Measurements from ENCODE around the gene GEMIN7. TPM values are rescaled to one million over a fixed set of nuclear protein-coding genes. Genes with fewer than 3 reads are reported as not detected.
"Not testable (repeated sequence)": the region's sequence is repeated elsewhere in the genome, so short reads cannot be mapped to it uniquely, and the experiment has no call there.

GEMIN7 gene
- polyA plus RNA-seq, 1 donor from 2014 or later, result 26.5 TPM

GRCh38 chr19:45117671-45118070, 38.6 kb downstream of the GEMIN7 start:
- peaks cover 30% of the 10 kb centered on the region for H3K79me2 ChIP-seq (replicated peaks; ENCODE audit: insufficient read depth, low read length)
- no peaks in the 10 kb centered on the region for H3K27me3 ChIP-seq (ENCODE audit: insufficient read depth, low read depth, low read length)
- TF ChIP-seq EP300 (conservative IDR thresholded peaks at IDR 0.05; ENCODE audit: poor library complexity, severe bottlenecking) (no peak), MXI1 (conservative IDR thresholded peaks at IDR 0.05; ENCODE audit: poor library complexity, severe bottlenecking) (no peak), CTCF (IDR thresholded peaks at IDR 0.05; ENCODE audit: poor library complexity, severe bottlenecking) (no peak), SMC3 (conservative IDR thresholded peaks at IDR 0.05; ENCODE audit: poor library complexity) (no peak), EZH2 (IDR thresholded peaks at IDR 0.05; ENCODE audit: borderline replicate concordance, insufficient read depth, low read length, poor library complexity, severe bottlenecking) (no peak), POLR2AphosphoS5 (IDR thresholded peaks at IDR 0.05) (no peak), REST (IDR thresholded peaks at IDR 0.05; ENCODE audit: borderline replicate concordance) (no peak), RAD21 (conservative IDR thresholded peaks at IDR 0.05) (no peak), TAF1 (IDR thresholded peaks at IDR 0.05; ENCODE audit: low read depth) (no peak)
- H3F3A ChIP-seq (ENCODE audit: insufficient read depth, low read length, poor library complexity, severe bottlenecking), result no peaks in the 10 kb centered on the region
- no peak overlapping the region for H3K9ac ChIP-seq (ENCODE audit: low read length)
- H3K9me3 ChIP-seq (ENCODE audit: low read length), result no peaks in the 10 kb centered on the region
- H3K27ac ChIP-seq (ENCODE audit: low read length), result no peak overlapping the region
- no peak overlapping the region for H3K4me3 ChIP-seq (ENCODE audit: low read length)
- no peaks in the 10 kb centered on the region for H4K20me1 ChIP-seq (ENCODE audit: insufficient read depth)
- no peak overlapping the region for H2AFZ ChIP-seq (ENCODE audit: low read depth, low read length)
- no peaks in the 10 kb centered on the region for H3K9me2 ChIP-seq (ENCODE audit: insufficient read depth, low read length)
- H3K36me3 ChIP-seq (ENCODE audit: insufficient read depth, low read length), result no peaks in the 10 kb centered on the region
- no peak overlapping the region for H3K4me2 ChIP-seq (ENCODE audit: low read length)

GRCh38 chr19:45118106-45118505, 39.0 kb downstream of the GEMIN7 start:
- Histone ChIP-seq H3K79me2 (replicated peaks; ENCODE audit: insufficient read depth, low read length) (peaks cover 30% of the 10 kb centered on the region), H3K36me3 (ENCODE audit: insufficient read depth, low read length) (no peaks in the 10 kb centered on the region), H3K9me3 (ENCODE audit: low read length) (no peaks in the 10 kb centered on the region), H3K27me3 (ENCODE audit: insufficient read depth, low read depth, low read length) (no peaks in the 10 kb centered on the region), H3F3A (ENCODE audit: insufficient read depth, low read length, poor library complexity, severe bottlenecking) (no peaks in the 10 kb centered on the region), H3K9me2 (ENCODE audit: insufficient read depth, low read length) (no peaks in the 10 kb centered on the region), H3K9ac (ENCODE audit: low read length) (no peak overlapping the region), H3K27ac (ENCODE audit: low read length) (no peak overlapping the region), H4K20me1 (ENCODE audit: insufficient read depth) (no peaks in the 10 kb centered on the region), H2AFZ (ENCODE audit: low read depth, low read length) (no peak overlapping the region), H3K4me3 (ENCODE audit: low read length) (no peak overlapping the region), H3K4me2 (ENCODE audit: low read length) (no peak overlapping the region)
- TF ChIP-seq RAD21 (conservative IDR thresholded peaks at IDR 0.05) (no peak), REST (IDR thresholded peaks at IDR 0.05; ENCODE audit: borderline replicate concordance) (no peak), EZH2 (IDR thresholded peaks at IDR 0.05; ENCODE audit: borderline replicate concordance, insufficient read depth, low read length, poor library complexity, severe bottlenecking) (no peak), TAF1 (IDR thresholded peaks at IDR 0.05; ENCODE audit: low read depth) (no peak), SMC3 (conservative IDR thresholded peaks at IDR 0.05; ENCODE audit: poor library complexity) (no peak), EP300 (conservative IDR thresholded peaks at IDR 0.05; ENCODE audit: poor library complexity, severe bottlenecking) (no peak), CTCF (IDR thresholded peaks at IDR 0.05; ENCODE audit: poor library complexity, severe bottlenecking) (no peak), MXI1 (conservative IDR thresholded peaks at IDR 0.05; ENCODE audit: poor library complexity, severe bottlenecking) (no peak), POLR2AphosphoS5 (IDR thresholded peaks at IDR 0.05) (no peak)

GRCh38 chr19:45118591-45119355, 39.7 kb downstream of the GEMIN7 start:
- H3K4me2 ChIP-seq (ENCODE audit: low read length); H3K4me3 ChIP-seq (ENCODE audit: low read length); H3K9ac ChIP-seq (ENCODE audit: low read length); H3K9me2 ChIP-seq (ENCODE audit: insufficient read depth, low read length); H3K9me3 ChIP-seq (ENCODE audit: low read length); H3K36me3 ChIP-seq (ENCODE audit: insufficient read depth, low read length); H2AFZ ChIP-seq (ENCODE audit: low read depth, low read length); H3K27ac ChIP-seq (ENCODE audit: low read length); H3K27me3 ChIP-seq (ENCODE audit: insufficient read depth, low read depth, low read length); H3F3A ChIP-seq (ENCODE audit: insufficient read depth, low read length, poor library complexity, severe bottlenecking); H4K20me1 ChIP-seq (ENCODE audit: insufficient read depth): not testable (repeated sequence)
- H3K79me2 ChIP-seq (replicated peaks; ENCODE audit: insufficient read depth, low read length), result peaks cover 27% of the 10 kb centered on the region
